Fibroblast of skin of left quadriceps (primary cell): ENCODE measurements around the gene UCP1.
A peak's percentile ranks its signal among the peaks of the same experiment; 100 is the strongest.
"Not testable (repeated sequence)": the region's sequence is repeated elsewhere in the genome, so short reads cannot be mapped to it uniquely, and the experiment has no call there.

Source experiments
- DNase-seq, 2 experiments: peaks; one replicate each; pipeline ENCODE4 v3.0.0-alpha.2; 2013; ENCODE audit warnings: low read depth in 2 of 2

Gene UCP1

DNA sequence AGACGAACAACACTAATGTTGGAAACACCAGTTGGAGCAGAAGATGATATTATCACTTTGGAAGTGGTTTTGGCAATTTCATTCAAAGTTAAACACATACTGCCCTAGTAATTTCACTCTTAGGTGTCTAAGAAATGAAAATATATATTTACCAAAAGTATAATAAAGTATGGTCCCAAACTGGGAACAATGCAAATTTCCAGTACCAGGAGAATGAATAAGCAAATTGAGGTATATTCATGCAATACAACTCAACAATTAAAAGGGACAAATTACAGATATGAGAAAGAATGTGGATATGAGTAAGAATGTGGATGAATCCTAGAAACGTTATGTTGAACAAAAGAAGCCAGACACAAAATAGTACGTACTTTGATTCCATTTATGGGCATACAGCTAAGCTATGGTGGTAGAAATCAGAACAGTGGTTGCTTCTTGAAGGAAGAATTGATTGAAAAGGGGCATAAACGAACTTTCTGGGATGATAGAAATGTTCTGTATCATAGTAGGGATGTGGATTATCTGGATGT, 34.7 kb downstream of the UCP1 start:
- peak; percentile 25 to 28 for DNase-seq

DNA sequence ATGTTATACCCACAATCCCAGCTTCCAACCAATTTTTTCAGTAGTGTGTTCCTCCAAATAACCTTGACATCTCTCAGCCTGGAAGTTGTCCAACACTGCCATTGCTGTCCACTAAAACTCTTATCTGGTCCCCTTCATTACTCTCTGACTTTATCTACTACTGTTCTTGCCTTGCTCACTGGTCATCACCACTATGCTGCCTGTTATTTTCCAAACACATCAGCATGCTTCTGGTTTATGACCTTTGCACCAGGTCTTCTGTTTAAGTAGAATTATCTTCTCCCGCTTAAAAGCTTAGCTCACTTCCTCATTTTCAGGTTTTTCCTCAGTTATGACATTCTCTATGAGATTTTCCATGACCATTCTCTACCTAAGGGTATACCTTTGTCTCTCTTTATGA, 39.3 kb downstream of the UCP1 start:
- no peak for DNase-seq

DNA sequence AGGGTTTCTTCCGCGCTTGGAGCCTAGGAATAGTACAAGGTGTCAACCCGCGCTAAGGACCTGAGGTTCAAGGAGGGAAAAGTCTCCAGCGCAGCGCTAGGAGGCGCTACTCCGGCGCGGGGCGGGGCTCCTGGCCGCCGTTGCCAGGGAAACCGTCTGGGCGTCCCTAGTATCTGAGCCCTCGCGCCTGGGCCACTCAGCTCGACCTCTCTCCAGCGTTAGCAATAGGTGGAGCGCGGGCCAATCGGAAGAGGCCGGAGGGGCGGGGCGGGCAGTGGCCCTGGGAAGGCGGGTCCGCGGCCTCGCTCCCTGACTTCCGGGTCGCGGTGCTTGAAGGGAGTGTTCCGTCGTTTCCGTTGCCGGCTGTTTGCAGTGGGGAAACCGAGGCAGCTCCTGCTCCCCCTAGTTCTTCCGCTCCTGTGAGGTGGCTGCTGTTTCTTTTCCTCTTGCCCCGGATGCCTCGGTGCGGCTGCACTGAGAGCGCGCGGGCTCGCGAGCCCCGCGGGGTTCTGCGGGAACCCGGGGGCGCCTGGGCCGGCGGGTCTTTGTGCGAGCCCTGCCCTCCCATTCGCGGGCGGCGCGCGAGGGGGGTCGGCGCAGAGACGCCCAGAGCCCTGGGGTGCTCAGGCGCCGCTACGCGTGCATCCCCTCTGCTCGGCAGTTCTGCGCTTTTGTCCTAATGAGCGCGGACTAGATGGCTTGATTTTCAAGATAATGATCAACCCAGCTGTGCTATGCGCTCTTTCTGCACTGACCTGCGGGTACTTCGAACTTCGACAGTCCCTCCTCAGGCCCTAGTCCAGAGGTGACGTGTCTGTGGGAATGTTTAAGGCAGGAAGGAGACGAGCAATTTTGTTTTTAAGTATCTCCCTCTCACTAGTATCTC, 44.7 kb downstream of the UCP1 start, which contains the start of gene ELMOD2:
Gene ELMOD2 (plus strand): TSS at position 312 of the 886 bp plus-strand sequence. CDS start 1,261 bp downstream, outside the sequence.
- peak; percentile 94 to 96 for DNase-seq

DNA sequence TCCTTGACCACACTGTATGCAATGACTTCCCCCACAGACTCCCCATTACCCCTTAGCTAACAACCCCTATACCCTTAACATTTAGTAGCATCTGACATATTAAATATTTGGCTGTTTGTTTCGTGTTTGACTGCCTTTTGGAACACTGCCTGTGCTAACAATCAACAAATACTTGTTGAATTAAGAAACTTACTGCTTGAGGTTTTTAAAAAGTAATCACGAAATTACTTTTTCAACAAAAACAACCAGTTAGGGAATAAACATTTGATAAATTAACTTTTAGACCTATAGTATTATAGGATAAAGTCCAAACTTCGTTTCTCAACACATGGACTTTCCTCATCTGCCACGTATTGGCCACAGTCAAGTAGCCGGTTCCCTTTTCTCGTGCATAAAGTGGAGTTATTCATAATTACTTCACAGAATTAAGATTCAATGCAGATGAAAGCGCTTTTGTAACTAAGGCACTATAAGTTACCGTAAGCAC, 45.3 kb downstream of the UCP1 start:
- DNase-seq = no peak

DNA sequence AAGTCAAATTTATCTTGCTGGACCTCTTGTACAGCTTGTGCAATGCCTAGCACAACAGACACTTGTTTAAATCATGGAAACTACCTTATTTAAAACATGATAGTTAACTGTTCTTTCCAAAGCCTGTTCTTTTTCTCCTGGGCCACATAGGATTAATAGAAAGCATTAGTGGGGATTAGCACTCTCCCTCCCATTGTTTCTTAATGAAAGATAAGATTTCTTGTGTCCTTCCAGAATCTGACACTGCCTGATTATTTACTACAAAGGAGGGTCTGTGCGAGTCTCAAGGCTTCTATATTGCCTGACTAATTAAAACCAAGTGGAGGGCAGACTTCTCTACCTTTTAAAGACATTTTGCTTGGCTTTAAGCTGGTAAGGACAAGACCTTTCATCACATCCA, 53.3 kb downstream of the UCP1 start:
- DNase-seq = no peak

DNA sequence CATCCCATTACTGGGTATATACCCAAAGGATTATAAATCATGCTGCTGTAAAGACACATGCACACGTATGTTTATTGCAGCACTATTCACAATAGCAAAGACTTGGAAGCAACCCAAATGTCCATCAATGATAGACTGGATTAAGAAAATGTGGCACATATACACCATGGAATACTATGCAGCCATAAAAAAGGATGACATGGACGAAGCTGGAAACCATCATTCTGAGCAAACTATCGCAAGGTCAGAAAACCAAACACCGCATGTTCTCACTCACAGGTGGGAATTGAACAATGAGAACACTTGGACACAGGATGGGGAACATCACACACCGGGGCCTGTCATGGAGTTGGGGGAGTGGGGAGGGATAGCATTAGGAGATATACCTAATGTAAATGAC, 55.0 kb downstream of the UCP1 start:
- not testable (repeated sequence) for DNase-seq
